WERI-Rb-1 (cell line): Measurements from ENCODE around the gene NEAT1.

Experiments used
- DNase-seq: peaks from one replicate; pipeline ENCODE4 v3.0.0-alpha.2; 2020
- H3K27ac ChIP-seq: fragments of 250-450 bp; sonication (Bioruptor Pico); 2 replicates; pipeline ENCODE4 v1.5.1; 2020; ENCODE audit warnings: mild to moderate bottlenecking, moderate library complexity
- H3K27me3 ChIP-seq: fragments of 250-450 bp; sonication (Bioruptor Pico); 2 replicates; pipeline ENCODE4 v1.5.1; 2021; ENCODE audit warnings: mild to moderate bottlenecking, low read depth, moderate library complexity; ENCODE audit not compliant: insufficient read depth, severe bottlenecking
- H3K36me3 ChIP-seq: fragments of 250-450 bp; sonication (Bioruptor Pico); 2 replicates; pipeline ENCODE4 v1.5.1; 2020; ENCODE audit warnings: mild to moderate bottlenecking, moderate library complexity
- H3K4me3 ChIP-seq: 2 replicates; pipeline ENCODE4 v1.5.1; 2011; ENCODE audit warnings: low read depth, mild to moderate bottlenecking, control low read depth, low read length
- H3K9me3 ChIP-seq: fragments of 250-450 bp; sonication (Bioruptor Pico); 2 replicates; pipeline ENCODE4 v1.5.1; 2021; ENCODE audit warnings: mild to moderate bottlenecking, moderate library complexity; ENCODE audit not compliant: severe bottlenecking
- TF ChIP-seq, protein P1 (sequence below): IDR thresholded peaks from 2 replicates; pipeline ENCODE4 v1.5.1; 2011; ENCODE audit warnings: low read depth, mild to moderate bottlenecking, control low read depth, inconsistent platforms, low read length

Gene NEAT1

DNA sequence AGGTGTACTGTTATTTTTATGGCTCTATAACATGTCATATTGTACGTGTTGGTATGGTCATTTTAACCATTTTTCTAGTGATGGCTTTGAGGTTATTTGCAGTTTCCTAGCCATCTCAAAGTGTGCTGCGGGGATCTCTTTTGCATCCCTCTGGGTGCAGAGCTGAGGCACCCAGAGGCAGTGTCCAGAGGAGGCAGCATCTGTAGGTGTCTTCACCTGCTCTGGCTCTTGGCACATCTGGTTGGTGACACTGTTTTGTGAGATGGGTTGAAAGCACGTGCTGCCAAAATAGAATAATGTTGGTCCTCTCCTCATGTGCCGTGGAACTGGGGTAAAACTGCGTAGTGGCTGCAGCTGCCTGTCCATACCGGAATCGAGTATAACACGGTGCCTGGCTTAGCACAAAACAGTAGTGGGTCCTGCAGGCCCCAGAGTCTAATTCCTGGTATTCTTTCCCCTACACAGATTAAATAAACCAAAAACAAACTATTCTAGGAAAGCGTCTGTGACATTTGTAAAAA is 12.9 kb downstream of the NEAT1 start:
- no peak overlapping the region for H3K27ac ChIP-seq
- DNase-seq = no peak
- no peaks in the 10 kb centered on the region for H3K9me3 ChIP-seq
- H3K4me3 ChIP-seq = no peak overlapping the region
- H3K36me3 ChIP-seq = no peaks in the 10 kb centered on the region
- TF ChIP-seq, protein P1, sequence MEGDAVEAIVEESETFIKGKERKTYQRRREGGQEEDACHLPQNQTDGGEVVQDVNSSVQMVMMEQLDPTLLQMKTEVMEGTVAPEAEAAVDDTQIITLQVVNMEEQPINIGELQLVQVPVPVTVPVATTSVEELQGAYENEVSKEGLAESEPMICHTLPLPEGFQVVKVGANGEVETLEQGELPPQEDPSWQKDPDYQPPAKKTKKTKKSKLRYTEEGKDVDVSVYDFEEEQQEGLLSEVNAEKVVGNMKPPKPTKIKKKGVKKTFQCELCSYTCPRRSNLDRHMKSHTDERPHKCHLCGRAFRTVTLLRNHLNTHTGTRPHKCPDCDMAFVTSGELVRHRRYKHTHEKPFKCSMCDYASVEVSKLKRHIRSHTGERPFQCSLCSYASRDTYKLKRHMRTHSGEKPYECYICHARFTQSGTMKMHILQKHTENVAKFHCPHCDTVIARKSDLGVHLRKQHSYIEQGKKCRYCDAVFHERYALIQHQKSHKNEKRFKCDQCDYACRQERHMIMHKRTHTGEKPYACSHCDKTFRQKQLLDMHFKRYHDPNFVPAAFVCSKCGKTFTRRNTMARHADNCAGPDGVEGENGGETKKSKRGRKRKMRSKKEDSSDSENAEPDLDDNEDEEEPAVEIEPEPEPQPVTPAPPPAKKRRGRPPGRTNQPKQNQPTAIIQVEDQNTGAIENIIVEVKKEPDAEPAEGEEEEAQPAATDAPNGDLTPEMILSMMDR = no peak
- no peaks in the 10 kb centered on the region for H3K27me3 ChIP-seq

GRCh38 chr11:65435981-65436411 is 13.4 kb downstream of the NEAT1 start:
- Histone ChIP-seq H3K27ac (no peak overlapping the region), H3K9me3 (no peaks in the 10 kb centered on the region), H3K36me3 (no peaks in the 10 kb centered on the region), H3K4me3 (no peak overlapping the region), H3K27me3 (no peaks in the 10 kb centered on the region)
- no peak for DNase-seq
- TF ChIP-seq, protein P1 = no peak

- DNase-seq = no peak
- Histone ChIP-seq H3K9me3 (no peaks in the 10 kb centered on the region), H3K27ac (no peak overlapping the region), H3K36me3 (no peaks in the 10 kb centered on the region), H3K4me3 (no peak overlapping the region), H3K27me3 (no peaks in the 10 kb centered on the region)
- TF ChIP-seq, protein P1 = no peak
Measured at GRCh38 chr11:65436412-65437032, 13.9 kb downstream of the NEAT1 start.

DNA sequence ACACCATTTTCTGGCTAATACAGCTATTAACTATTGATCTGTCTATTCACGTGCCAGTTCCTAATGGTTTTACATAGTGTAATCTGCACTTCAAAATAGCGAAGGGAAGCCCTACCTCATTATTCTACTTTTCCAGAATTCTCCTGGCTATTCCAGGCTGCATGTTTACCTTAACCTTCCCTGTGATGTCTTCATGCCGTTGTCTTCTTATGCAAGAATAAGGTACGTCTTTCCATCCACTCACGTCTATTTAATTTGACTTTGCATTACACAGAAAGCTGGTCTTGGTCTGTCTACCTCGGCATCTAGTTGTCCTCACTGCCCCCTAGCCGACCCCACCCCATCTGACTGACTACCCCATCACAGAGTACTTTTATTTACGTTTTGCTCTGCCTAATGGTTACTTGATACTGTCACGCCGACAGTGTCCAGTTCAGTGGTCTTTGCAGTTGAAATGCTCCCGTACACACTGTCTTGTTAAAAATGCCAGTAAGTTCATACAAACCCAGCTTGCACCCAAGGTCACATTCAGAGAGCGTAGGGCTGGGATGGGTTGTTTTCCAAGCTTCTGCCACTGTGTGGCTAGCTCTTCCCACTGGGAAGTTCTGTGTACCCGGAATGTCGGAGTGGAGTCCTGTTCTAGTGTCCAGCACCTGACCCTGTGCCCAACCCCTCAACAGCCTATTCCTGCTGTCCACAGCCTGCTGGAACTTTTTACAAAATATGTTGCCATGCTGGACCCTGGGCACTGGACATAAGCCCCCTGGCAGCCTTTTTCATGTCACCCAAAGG is 15.0 kb downstream of the NEAT1 start:
- no peak for DNase-seq
- Histone ChIP-seq H3K4me3 (no peak overlapping the region), H3K36me3 (no peaks in the 10 kb centered on the region), H3K27me3 (no peaks in the 10 kb centered on the region), H3K9me3 (no peaks in the 10 kb centered on the region), H3K27ac (no peak overlapping the region)
- TF ChIP-seq, protein P1 = no peak

GRCh38 chr11:65438257-65439151 is 15.9 kb downstream of the NEAT1 start:
- Histone ChIP-seq H3K27ac (no peak overlapping the region), H3K36me3 (no peaks in the 10 kb centered on the region), H3K27me3 (no peaks in the 10 kb centered on the region), H3K4me3 (no peak overlapping the region), H3K9me3 (no peaks in the 10 kb centered on the region)
- TF ChIP-seq, protein P1 = no peak
- DNase-seq = no peak
